Chondrocyte (in vitro differentiated cells): ENCODE measurements around the gene MYL2. TPM values are rescaled to one million over a fixed set of nuclear protein-coding genes. Genes with fewer than 3 reads are reported as not detected.

Experiments
- DNase-seq: peaks from one replicate; pipeline ENCODE4 v3.0.0; 2021; ENCODE audit warnings: mixed read lengths, low spot score
- H3K27ac Mint-ChIP-seq: one replicate; pipeline ENCODE4 v1.8.0; 2021; ENCODE audit warnings: mild to moderate bottlenecking, moderate library complexity, mixed read lengths; ENCODE audit not compliant: unreplicated experiment
- H3K27me3 Mint-ChIP-seq: 2 replicates; pipeline ENCODE4 v1.8.0; 2021; ENCODE audit warnings: low read depth, mixed read lengths
- H3K36me3 Mint-ChIP-seq: 2 replicates; pipeline ENCODE4 v1.8.0; 2021; ENCODE audit warnings: low read depth, mixed read lengths
- H3K4me1 Mint-ChIP-seq: 2 replicates; pipeline ENCODE4 v1.8.0; 2021; ENCODE audit warnings: low read depth, mild to moderate bottlenecking, mixed read lengths
- H3K4me3 Mint-ChIP-seq: one replicate; pipeline ENCODE4 v1.8.0; 2021; ENCODE audit warnings: mild to moderate bottlenecking, moderate library complexity, mixed read lengths; ENCODE audit not compliant: unreplicated experiment
- H3K9me3 Mint-ChIP-seq: 2 replicates; pipeline ENCODE4 v1.8.0; 2021; ENCODE audit warnings: low read depth, mixed read lengths
- CTCF ChIP-seq: fragments of 200-600 bp; sonication (generic); IDR thresholded peaks from 2 replicates; pipeline ENCODE4 v1.5.0; 2021; ENCODE audit warnings: antibody characterized with exemption, mild to moderate bottlenecking, moderate library complexity
- long read RNA-seq: library from polyadenylated mRNA; stranded (forward); transcript quantifications from one replicate; pipeline ENCODE4 v2.0.0, GENCODE V29; 2021
- total RNA-seq: library from RNA; stranded (reverse); gene quantifications from 3 replicates; pipeline ENCODE4 v1.2.1, GENCODE V29; 2021

Gene MYL2, protein sequence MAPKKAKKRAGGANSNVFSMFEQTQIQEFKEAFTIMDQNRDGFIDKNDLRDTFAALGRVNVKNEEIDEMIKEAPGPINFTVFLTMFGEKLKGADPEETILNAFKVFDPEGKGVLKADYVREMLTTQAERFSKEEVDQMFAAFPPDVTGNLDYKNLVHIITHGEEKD
- total RNA-seq: not detected in 3 replicates
- long read RNA-seq: 0 reads

GRCh38 chr12:110920324-110920910 lies at the start of gene MYL2:
Gene MYL2 (minus strand): TSS chr12:110920579. CDS start chr12:110920529, 50 bp downstream.
- no peaks in the 10 kb centered on the region for H3K9me3 Mint-ChIP-seq
- peaks cover 31% of the 10 kb centered on the region for H3K4me1 Mint-ChIP-seq
- no peak for TF ChIP-seq CTCF
- peaks cover 8% of the 10 kb centered on the region for H3K27me3 Mint-ChIP-seq
- DNase-seq: no peak
- no peaks in the 10 kb centered on the region for H3K36me3 Mint-ChIP-seq
- no peak within 1 kb of the TSS for H3K27ac Mint-ChIP-seq
- H3K4me3 Mint-ChIP-seq: no peak within 1 kb of the TSS

GRCh38 chr12:110966081-110966760 lies 45.8 kb upstream of the MYL2 start:
- no peak for TF ChIP-seq CTCF
- H3K4me3 Mint-ChIP-seq: no peak overlapping the region
- H3K9me3 Mint-ChIP-seq: peaks cover 3% of the 10 kb centered on the region
- H3K27ac Mint-ChIP-seq: no peak overlapping the region
- H3K27me3 Mint-ChIP-seq: peaks cover 30% of the 10 kb centered on the region
- no peak for DNase-seq
- no peaks in the 10 kb centered on the region for H3K36me3 Mint-ChIP-seq
- H3K4me1 Mint-ChIP-seq: no peaks in the 10 kb centered on the region

GRCh38 chr12:110965574-110965973 lies 45.2 kb upstream of the MYL2 start:
- DNase-seq: no peak
- H3K27ac Mint-ChIP-seq: no peak overlapping the region
- H3K4me1 Mint-ChIP-seq: no peaks in the 10 kb centered on the region
- H3K36me3 Mint-ChIP-seq: no peaks in the 10 kb centered on the region
- peaks cover 35% of the 10 kb centered on the region for H3K27me3 Mint-ChIP-seq
- TF ChIP-seq CTCF: no peak
- no peak overlapping the region for H3K4me3 Mint-ChIP-seq
- peaks cover 2% of the 10 kb centered on the region for H3K9me3 Mint-ChIP-seq

DNA sequence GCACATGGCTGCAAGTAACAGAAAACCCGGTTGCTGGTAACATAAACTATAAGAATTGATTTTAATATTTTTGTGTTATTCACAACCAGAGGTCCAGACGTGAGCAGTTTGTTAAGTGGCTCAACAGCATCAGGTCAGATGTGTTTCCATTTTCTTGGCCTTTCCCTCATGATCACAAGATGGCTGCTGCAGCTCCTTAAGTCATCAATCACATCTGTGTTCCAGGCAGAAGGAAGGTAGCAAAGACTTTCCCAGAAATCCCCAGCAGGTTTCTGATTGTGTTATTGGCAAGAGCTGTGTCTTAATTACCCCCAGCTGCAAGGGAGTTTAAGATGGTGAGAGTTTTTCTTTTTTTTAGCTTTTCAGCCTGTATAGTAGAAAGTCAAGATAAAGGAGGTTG lies 40.4 kb upstream of the MYL2 start:
- H3K36me3 Mint-ChIP-seq: no peaks in the 10 kb centered on the region
- H3K27ac Mint-ChIP-seq: no peak overlapping the region
- no peaks in the 10 kb centered on the region for H3K4me1 Mint-ChIP-seq
- H3K4me3 Mint-ChIP-seq: no peak overlapping the region
- peaks cover 39% of the 10 kb centered on the region for H3K27me3 Mint-ChIP-seq
- no peak for DNase-seq
- H3K9me3 Mint-ChIP-seq: peaks cover 2% of the 10 kb centered on the region
- no peak for TF ChIP-seq CTCF

DNA sequence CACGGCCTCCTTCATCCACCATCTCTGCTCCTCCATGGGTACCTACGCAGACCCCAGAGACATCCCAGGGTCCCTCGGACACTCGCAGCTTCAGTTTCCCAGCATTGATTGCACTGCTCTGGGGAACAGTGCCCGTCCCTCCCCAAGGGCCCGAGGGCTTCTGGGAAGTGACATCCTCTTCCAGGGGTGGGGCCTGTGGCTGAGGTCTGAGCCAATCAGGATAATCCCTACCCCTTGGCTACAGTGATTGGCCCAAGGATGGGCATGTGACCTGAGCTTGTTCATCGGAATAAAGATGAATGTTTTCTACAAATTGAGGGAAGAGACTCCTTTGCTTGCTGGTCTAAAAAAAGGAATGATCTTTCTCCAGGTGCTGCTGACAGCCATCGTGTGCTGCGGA lies 37.3 kb upstream of the MYL2 start:
- no peaks in the 10 kb centered on the region for H3K36me3 Mint-ChIP-seq
- no peak for TF ChIP-seq CTCF
- DNase-seq: no peak
- no peaks in the 10 kb centered on the region for H3K4me1 Mint-ChIP-seq
- no peak overlapping the region for H3K4me3 Mint-ChIP-seq
- peaks cover 43% of the 10 kb centered on the region for H3K27me3 Mint-ChIP-seq
- H3K27ac Mint-ChIP-seq: no peak overlapping the region
- peaks cover 2% of the 10 kb centered on the region for H3K9me3 Mint-ChIP-seq
